Caco-2 (cell line): ENCODE measurements around the gene LRRC8E. TPM values are rescaled to one million over a fixed set of nuclear protein-coding genes. Genes with fewer than 3 reads are reported as not detected.
"Not testable (repeated sequence)": the region's sequence is repeated elsewhere in the genome, so short reads cannot be mapped to it uniquely, and the experiment has no call there.

ENCODE experiments used
- BruUV-seq: library from RNA; stranded (reverse); fragments of 400-500 nt; replicated peaks from 2 replicates; lab custom pipeline; 2021; lab: Mats Ljungman, UMichigan
- CTCF ChIA-PET: fragments of 300-600 bp; sonication (Branson Sonifier 250); formaldehyde crosslinking; loops from one replicate; lab custom pipeline; 2022; ENCODE audit warnings: antibody characterized with exemption; lab: Charles Lee
- POLR2A ChIA-PET: fragments of 300-600 bp; sonication (Branson Sonifier 250); formaldehyde crosslinking; loops from one replicate; lab custom pipeline; 2022; ENCODE audit warnings: antibody characterized with exemption; lab: Charles Lee
- DNase-seq, 2 experiments: peaks; one replicate each; pipeline versions ENCODE4 v3.0.0 to v3.0.0-alpha.2; 2020 to 2022
- H3K27me3 ChIP-seq: replicated peaks from 2 replicates; pipeline ENCODE4 v1.6.0; 2011; ENCODE audit warnings: low read length; ENCODE audit not compliant: control insufficient read depth, insufficient read depth
- H3K36me3 ChIP-seq: 2 replicates; pipeline ENCODE4 v1.5.1; 2011; ENCODE audit warnings: low read length; ENCODE audit not compliant: control insufficient read depth, insufficient read depth
- H3K4me1 ChIP-seq: fragments of 250-450 bp; sonication (Bioruptor Pico); 2 replicates; pipeline ENCODE4 v1.5.1; 2020; ENCODE audit warnings: mild to moderate bottlenecking
- H3K4me3 ChIP-seq: 2 replicates; pipeline ENCODE4 v1.5.1; 2011; ENCODE audit warnings: low read depth, mild to moderate bottlenecking, control low read depth, low read length
- H3K9me3 ChIP-seq: fragments of 250-450 bp; sonication (Bioruptor Pico); 2 replicates; pipeline ENCODE4 v1.5.1; 2020; ENCODE audit warnings: mild to moderate bottlenecking, moderate library complexity
- H3K27ac Mint-ChIP-seq: one replicate; pipeline ENCODE4 v1.8.0; 2022; ENCODE audit warnings: mixed read lengths; ENCODE audit not compliant: unreplicated experiment
- H3K27me3 Mint-ChIP-seq: one replicate; pipeline ENCODE4 v1.8.0; 2022; ENCODE audit warnings: mixed read lengths; ENCODE audit not compliant: insufficient read depth, unreplicated experiment
- H3K36me3 Mint-ChIP-seq: one replicate; pipeline ENCODE4 v1.8.0; 2022; ENCODE audit warnings: mild to moderate bottlenecking, mixed read lengths; ENCODE audit not compliant: insufficient read depth, unreplicated experiment
- H3K4me1 Mint-ChIP-seq: one replicate; pipeline ENCODE4 v1.8.0; 2022; ENCODE audit warnings: low read depth, mixed read lengths; ENCODE audit not compliant: unreplicated experiment
- H3K4me3 Mint-ChIP-seq: one replicate; pipeline ENCODE4 v1.8.0; 2022; ENCODE audit warnings: mild to moderate bottlenecking, moderate library complexity, mixed read lengths; ENCODE audit not compliant: unreplicated experiment
- H3K9me3 Mint-ChIP-seq: one replicate; pipeline ENCODE4 v1.8.0; 2022; ENCODE audit warnings: mixed read lengths; ENCODE audit not compliant: unreplicated experiment
- intact Hi-C: fragments of 100-400 bp; cut with micrococcal nuclease; formaldehyde crosslinking; loops from one replicate; pipeline ENCODE4 v1.10.0; 2022; ENCODE audit not compliant: unreplicated experiment
- total RNA-seq: library from RNA; stranded (reverse); gene quantifications from 2 replicates; pipeline ENCODE4 v1.2.3, GENCODE V29; 2022
- TF ChIP-seq, protein P1 (sequence below), 2 experiments: fragments of 200-600 bp in 1 of 2; IDR thresholded peaks; 1 replicate in 1 of 2; 2 replicates in 1 of 2; pipeline versions ENCODE4 v1.5.1 to v1.8.0; 2011 to 2022; ENCODE audit warnings: antibody characterized with exemption in 1 of 2, control low read depth in 1 of 2, inconsistent platforms in 1 of 2, low read depth in 1 of 2, low read length in 1 of 2, mild to moderate bottlenecking in 1 of 2, moderate library complexity in 1 of 2; ENCODE audit not compliant: insufficient read depth in 1 of 2, severe bottlenecking in 1 of 2, unreplicated experiment in 1 of 2

The LRRC8E gene
- total RNA-seq, 1 experiment from 2014 or later, result 6.7 TPM

DNA sequence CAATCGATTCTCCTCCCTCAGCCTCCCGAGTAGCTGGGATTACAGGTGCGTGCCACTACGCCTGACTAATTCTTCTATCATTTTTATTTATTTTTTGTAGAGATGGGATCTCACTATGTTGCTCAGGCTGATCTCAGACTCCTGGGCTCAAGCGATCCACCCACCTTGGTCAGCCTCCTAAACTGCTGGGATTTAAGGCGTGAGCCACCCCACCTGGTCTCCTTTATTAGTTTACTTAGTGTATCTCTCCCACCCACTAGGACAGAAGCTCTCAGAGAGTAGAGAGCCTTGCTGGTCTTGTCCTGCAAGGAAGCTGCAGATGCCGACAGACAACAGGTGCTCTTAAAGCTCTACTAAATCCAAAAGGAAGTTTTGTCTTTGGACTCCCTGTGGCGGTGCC lies 2.5 kb upstream of the LRRC8E start:
- Mint-ChIP-seq H3K27ac (no peak overlapping the region), H3K4me3 (no peak overlapping the region), H3K9me3 (no peaks in the 10 kb centered on the region), H3K27me3 (no peaks in the 10 kb centered on the region), H3K36me3 (no peaks in the 10 kb centered on the region), H3K4me1 (no peaks in the 10 kb centered on the region)
- Histone ChIP-seq H3K9me3 (no peaks in the 10 kb centered on the region), H3K4me1 (peaks cover 10% of the 10 kb centered on the region; the same call in 1 of the 2 replicates), H3K36me3 (no peaks in the 10 kb centered on the region), H3K27me3 (no peaks in the 10 kb centered on the region), H3K4me3 (no peak overlapping the region)
- ChIA-PET POLR2A (no interaction called here), CTCF (interaction anchor here (0.7 to 2.3 kb wide), 4 partner anchors 16 to 35 kb away, joined by 3 to 5 read pairs (median 5); partner anchors contain the start of genes MAP2K7 and SNAPC2)
- TF ChIP-seq, protein P1, sequence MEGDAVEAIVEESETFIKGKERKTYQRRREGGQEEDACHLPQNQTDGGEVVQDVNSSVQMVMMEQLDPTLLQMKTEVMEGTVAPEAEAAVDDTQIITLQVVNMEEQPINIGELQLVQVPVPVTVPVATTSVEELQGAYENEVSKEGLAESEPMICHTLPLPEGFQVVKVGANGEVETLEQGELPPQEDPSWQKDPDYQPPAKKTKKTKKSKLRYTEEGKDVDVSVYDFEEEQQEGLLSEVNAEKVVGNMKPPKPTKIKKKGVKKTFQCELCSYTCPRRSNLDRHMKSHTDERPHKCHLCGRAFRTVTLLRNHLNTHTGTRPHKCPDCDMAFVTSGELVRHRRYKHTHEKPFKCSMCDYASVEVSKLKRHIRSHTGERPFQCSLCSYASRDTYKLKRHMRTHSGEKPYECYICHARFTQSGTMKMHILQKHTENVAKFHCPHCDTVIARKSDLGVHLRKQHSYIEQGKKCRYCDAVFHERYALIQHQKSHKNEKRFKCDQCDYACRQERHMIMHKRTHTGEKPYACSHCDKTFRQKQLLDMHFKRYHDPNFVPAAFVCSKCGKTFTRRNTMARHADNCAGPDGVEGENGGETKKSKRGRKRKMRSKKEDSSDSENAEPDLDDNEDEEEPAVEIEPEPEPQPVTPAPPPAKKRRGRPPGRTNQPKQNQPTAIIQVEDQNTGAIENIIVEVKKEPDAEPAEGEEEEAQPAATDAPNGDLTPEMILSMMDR (IDR thresholded peaks at IDR 0.05; ENCODE audit: insufficient read depth in 1 of 2, low read depth in 1 of 2, low read length in 1 of 2, severe bottlenecking in 1 of 2, unreplicated experiment in 1 of 2), result no peak
- no peak for DNase-seq
- intact Hi-C loops, result loop anchor here (5.0 kb wide), 1 partner anchor 34 kb away; no protein-coding TSS in a partner anchor
- BruUV-seq, result no TSS peak

DNA sequence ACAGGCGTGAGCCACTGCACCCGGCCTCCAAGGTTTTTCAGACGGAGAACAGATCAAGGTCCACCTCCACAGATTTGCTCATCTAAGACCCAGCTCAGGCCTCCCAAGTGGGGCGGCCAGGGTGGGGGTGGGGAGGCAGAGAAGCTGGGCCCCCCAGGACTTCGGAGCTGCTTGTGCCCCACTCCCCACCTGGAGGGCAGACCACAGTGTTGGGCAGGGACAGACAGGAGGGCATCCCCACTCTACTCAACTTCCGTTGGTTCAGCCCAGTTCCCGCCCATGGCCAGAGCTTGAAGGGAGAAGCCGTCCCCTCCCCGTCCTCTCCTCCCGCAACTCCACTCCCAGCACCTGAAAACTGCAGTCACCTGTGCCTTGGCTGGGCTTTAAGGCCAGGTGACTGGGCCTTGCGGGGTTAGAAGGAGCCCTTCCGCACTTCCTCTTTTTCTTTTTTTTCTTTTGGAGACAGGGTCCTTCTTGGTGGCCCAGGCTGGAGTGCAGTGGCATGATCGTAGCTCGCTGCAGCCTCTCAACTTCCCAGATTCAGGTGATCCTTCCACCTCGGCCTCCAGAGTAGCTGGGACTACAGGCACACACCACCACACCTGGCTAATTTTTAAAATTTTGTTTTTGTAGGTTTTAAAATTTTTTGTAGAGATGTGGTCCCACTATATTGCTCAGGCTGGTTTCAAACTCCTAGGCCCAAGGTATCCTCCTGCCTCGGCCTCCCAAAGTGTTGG lies 734 bp upstream of the LRRC8E start:
- H3K4me3 ChIP-seq, result no peak overlapping the region
- TF ChIP-seq, protein P1 (IDR thresholded peaks at IDR 0.05; ENCODE audit: insufficient read depth in 1 of 2, low read depth in 1 of 2, low read length in 1 of 2, severe bottlenecking in 1 of 2, unreplicated experiment in 1 of 2), result no peak
- no peak for DNase-seq
- no peaks in the 10 kb centered on the region for H3K27me3 Mint-ChIP-seq
- intact Hi-C loops, result loop anchor here (2.0 to 5.0 kb wide), 2 partner anchors 15 to 35 kb away; partner anchors contain the start of gene MAP2K7
- no peaks in the 10 kb centered on the region for H3K27me3 ChIP-seq
- H3K36me3 ChIP-seq, result no peaks in the 10 kb centered on the region
- H3K9me3 Mint-ChIP-seq, result no peaks in the 10 kb centered on the region
- BruUV-seq, result no TSS peak
- no peaks in the 10 kb centered on the region for H3K4me1 Mint-ChIP-seq
- peaks cover 10% of the 10 kb centered on the region; the same call in 1 of the 2 replicates for H3K4me1 ChIP-seq
- ChIA-PET POLR2A (interaction anchor here (0.6 to 2.3 kb wide), 4 partner anchors 16 to 56 kb away, joined by 6 to 12 read pairs (median 8); partner anchors contain the start of genes MAP2K7 and TIMM44), CTCF (interaction anchor here (0.7 to 2.3 kb wide), 3 partner anchors 18 to 34 kb away, joined by 3 to 8 read pairs (median 5); no protein-coding TSS in a partner anchor)
- no peaks in the 10 kb centered on the region for H3K9me3 ChIP-seq
- H3K36me3 Mint-ChIP-seq, result no peaks in the 10 kb centered on the region
- H3K4me3 Mint-ChIP-seq, result peak overlapping the region; percentile 70
- H3K27ac Mint-ChIP-seq, result no peak overlapping the region

DNA sequence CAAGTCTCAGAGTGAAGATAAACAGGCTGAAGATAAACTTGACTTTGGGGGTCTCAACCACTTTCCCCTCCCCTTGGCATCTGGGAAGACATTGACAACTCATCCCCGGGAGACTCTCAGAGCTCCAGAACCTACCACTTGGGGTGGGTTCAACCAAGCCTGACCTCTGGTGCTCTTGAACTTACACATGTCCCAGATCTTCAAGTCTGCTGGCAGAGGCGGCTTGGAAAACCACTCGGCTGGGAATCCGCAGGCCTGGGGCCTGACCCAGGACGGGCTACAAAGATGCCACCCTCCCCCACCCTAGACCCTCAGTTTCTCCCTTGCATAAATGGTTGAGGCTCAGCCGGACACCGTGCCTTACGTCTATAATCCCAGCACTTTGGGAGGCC lies 512 bp downstream of the LRRC8E start:
- H3K4me3 Mint-ChIP-seq, result peak overlapping the region; percentile 70
- Histone ChIP-seq H3K4me3 (peak overlapping the region; percentile 66), H3K27me3 (no peaks in the 10 kb centered on the region), H3K9me3 (no peaks in the 10 kb centered on the region), H3K36me3 (no peaks in the 10 kb centered on the region), H3K4me1 (peaks cover 10% of the 10 kb centered on the region; the same call in 1 of the 2 replicates)
- no peaks in the 10 kb centered on the region for H3K36me3 Mint-ChIP-seq
- POLR2A ChIA-PET, result interaction anchor here (0.5 to 2.3 kb wide), 5 partner anchors 8 to 318 kb away, joined by 3 to 12 read pairs (median 6); partner anchors contain the start of genes MAP2K7 and TIMM44
- DNase-seq, result no peak
- BruUV-seq, result TSS peak; percentile 86
- no peaks in the 10 kb centered on the region for H3K27me3 Mint-ChIP-seq
- no peaks in the 10 kb centered on the region for H3K9me3 Mint-ChIP-seq
- H3K4me1 Mint-ChIP-seq, result no peaks in the 10 kb centered on the region
- intact Hi-C loops, result loop anchor here (2.0 to 5.0 kb wide), 2 partner anchors 14 to 37 kb away; partner anchors contain the start of gene MAP2K7
- H3K27ac Mint-ChIP-seq, result peak overlapping the region; percentile 19
- TF ChIP-seq, protein P1 (IDR thresholded peaks at IDR 0.05; ENCODE audit: insufficient read depth in 1 of 2, low read depth in 1 of 2, low read length in 1 of 2, severe bottlenecking in 1 of 2, unreplicated experiment in 1 of 2), result no peak
- CTCF ChIA-PET, result interaction anchor here (0.7 to 1.2 kb wide), 2 partner anchors 20 to 344 kb away, joined by 3 to 8 read pairs; no protein-coding TSS in a partner anchor

DNA sequence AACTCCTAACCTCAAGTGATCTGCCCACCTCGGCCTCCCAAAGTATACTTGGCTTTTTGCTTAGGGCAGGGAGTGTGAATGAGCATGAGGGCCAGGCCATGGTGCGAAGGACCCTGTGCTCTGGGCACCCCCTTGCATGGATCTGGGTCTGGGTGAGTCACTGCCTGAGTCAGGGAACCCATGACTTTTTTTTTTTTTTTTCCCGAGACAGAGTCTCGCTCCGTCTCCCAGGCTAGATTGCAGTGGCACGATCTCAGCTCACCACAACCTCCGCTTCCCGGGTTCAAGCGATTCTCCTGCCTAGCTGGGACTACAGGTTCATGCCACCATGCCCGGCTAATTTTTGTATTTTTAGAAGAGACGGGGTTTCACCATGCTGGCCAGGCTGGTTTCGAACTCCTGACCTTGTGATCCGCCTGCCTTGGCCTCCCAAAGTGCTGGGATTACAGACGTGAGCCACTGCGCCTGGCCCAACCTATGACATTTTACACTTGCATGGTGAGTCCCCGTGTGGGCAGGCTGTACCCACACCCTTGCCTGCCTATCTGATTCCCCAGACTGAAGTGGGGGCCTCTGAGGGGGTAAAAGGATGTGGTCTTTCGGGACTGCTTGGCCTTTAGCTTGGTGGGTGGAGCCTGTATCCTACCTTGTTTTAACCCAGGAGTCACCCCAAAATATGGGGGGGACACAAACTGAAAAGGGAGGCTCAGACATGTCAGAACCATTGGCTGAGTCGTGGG lies 5.2 kb downstream of the LRRC8E start:
- H3K9me3 ChIP-seq, H3K4me3 Mint-ChIP-seq, H3K4me1 Mint-ChIP-seq, BruUV-seq, H3K27me3 ChIP-seq, H3K27ac Mint-ChIP-seq, POLR2A ChIA-PET, H3K4me3 ChIP-seq, H3K27me3 Mint-ChIP-seq, H3K36me3 ChIP-seq, intact Hi-C loops, H3K4me1 ChIP-seq, DNase-seq, H3K9me3 Mint-ChIP-seq, H3K36me3 Mint-ChIP-seq: not testable (repeated sequence)
- CTCF ChIA-PET, result interaction anchor here (1.2 kb wide), 1 partner anchor 24 kb away, joined by 3 read pairs; no protein-coding TSS in a partner anchor
